BJ (cell line): ENCODE results near the gene CPLANE2. TPM values are rescaled to one million over a fixed set of nuclear protein-coding genes. Genes with fewer than 3 reads are reported as not detected.

Source experiments
- CTCF ChIA-PET: fragments of 350-600 bp; formaldehyde crosslinking; extraction: SDS; loops from one replicate; lab custom pipeline; 2021; ENCODE audit warnings: antibody characterized with exemption, inconsistent platforms; lab: Yijun Ruan, JAX
- POLR2A ChIA-PET: fragments of 300-600 bp; sonication (Branson Sonifier 250); formaldehyde crosslinking; extraction: SDS; loops from one replicate; lab custom pipeline; 2021; ENCODE audit warnings: antibody characterized with exemption; lab: Charles Lee
- DNase-seq: peaks from one replicate; pipeline ENCODE4 v3.0.0-alpha.2; 2011; ENCODE audit warnings: low read depth
- H3K27me3 ChIP-seq: 2 replicates; pipeline ENCODE4 v1.6.0; 2011; ENCODE audit warnings: low read length; ENCODE audit not compliant: control insufficient read depth, insufficient read depth
- H3K36me3 ChIP-seq: 2 replicates; pipeline ENCODE4 v1.5.1; 2011; ENCODE audit warnings: low read length; ENCODE audit not compliant: control insufficient read depth, insufficient read depth
- H3K4me3 ChIP-seq: 2 replicates; pipeline ENCODE4 v1.5.1; 2011; ENCODE audit warnings: low read depth, mild to moderate bottlenecking, control low read depth, low read length
- polyA plus RNA-seq: library from polyadenylated mRNA; depleted of rRNA; stranded (reverse); fragments of >200 nt; gene quantifications from 2 replicates; pipeline ENCODE4 v1.2.3, GENCODE V29; 2011
- TF ChIP-seq, protein P1 (sequence below): IDR thresholded peaks from 2 replicates; pipeline ENCODE4 v1.5.1; 2011; ENCODE audit warnings: low read depth, mild to moderate bottlenecking, control low read depth, inconsistent platforms, low read length, moderate library complexity; ENCODE audit not compliant: insufficient read depth

The CPLANE2 gene
- polyA plus RNA-seq, 1 experiment, result 8.3 TPM

DNA sequence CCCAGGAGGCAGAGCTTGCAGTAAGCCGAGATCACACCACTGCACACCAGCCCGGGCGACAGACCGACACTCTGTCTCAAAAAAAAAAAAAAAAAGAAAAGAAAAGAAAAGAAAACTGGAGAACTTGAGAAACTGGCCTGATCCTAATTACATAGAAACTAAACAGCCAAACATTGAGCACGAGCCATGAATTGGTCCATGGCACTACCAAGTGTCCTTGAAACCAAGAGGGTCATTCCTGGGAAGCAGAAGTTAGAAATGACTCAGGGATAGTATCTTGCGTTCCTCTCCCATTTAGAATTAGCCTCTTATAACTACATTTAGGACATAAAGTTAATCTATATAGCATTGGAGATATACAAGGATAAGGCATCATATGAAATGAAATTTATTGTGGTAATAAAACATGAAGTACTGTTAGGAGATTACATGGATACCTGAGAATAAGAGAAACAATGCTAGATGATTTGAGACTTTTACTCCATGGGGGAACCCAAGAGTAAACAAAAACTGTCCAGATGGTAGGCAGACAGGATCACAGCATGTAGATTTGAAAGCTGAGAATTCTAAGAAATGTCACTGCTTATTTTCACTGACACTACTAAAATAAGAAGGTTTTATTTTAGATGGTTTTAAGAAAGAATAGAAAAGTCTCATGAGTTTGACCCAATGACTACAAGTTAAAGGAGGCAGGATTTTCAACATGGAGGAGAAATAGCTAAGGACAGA, 39.5 kb upstream of the CPLANE2 start:
- Histone ChIP-seq H3K36me3 (no peaks in the 10 kb centered on the region), H3K4me3 (no peak overlapping the region), H3K27me3 (no peaks in the 10 kb centered on the region)
- POLR2A ChIA-PET, result no interaction called here
- CTCF ChIA-PET, result interaction anchor here (1.2 kb wide), 1 partner anchor 8 kb away, joined by 3 read pairs; no protein-coding TSS in a partner anchor
- DNase-seq, result no peak
- TF ChIP-seq, protein P1, sequence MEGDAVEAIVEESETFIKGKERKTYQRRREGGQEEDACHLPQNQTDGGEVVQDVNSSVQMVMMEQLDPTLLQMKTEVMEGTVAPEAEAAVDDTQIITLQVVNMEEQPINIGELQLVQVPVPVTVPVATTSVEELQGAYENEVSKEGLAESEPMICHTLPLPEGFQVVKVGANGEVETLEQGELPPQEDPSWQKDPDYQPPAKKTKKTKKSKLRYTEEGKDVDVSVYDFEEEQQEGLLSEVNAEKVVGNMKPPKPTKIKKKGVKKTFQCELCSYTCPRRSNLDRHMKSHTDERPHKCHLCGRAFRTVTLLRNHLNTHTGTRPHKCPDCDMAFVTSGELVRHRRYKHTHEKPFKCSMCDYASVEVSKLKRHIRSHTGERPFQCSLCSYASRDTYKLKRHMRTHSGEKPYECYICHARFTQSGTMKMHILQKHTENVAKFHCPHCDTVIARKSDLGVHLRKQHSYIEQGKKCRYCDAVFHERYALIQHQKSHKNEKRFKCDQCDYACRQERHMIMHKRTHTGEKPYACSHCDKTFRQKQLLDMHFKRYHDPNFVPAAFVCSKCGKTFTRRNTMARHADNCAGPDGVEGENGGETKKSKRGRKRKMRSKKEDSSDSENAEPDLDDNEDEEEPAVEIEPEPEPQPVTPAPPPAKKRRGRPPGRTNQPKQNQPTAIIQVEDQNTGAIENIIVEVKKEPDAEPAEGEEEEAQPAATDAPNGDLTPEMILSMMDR, result no peak

DNA sequence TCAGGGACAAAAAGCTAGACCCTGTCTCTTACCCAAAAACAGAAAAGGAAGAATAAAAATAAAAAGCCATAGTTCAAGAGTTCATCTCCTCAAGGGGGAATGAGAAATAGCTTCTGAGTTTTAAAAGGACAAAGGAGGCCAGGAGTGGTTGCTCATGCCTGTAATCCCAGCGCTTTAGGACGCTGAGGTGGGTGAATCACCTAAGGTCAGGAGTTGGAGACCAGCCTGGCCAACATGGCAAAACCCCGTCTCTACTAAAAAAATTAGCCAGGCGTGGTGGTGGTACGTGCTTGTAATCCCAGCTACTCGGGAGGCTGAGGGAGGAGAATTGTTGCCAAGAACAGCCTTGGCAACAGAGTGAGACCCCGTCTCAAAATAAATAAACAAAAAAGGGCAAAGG, 38.6 kb upstream of the CPLANE2 start:
- POLR2A ChIA-PET, result no interaction called here
- TF ChIP-seq, protein P1, result no peak
- H3K4me3 ChIP-seq, result no peak overlapping the region
- H3K27me3 ChIP-seq, result no peaks in the 10 kb centered on the region
- DNase-seq, result no peak
- CTCF ChIA-PET, result interaction anchor here (1.0 kb wide), 1 partner anchor 87 kb away, joined by 3 read pairs; no protein-coding TSS in a partner anchor
- H3K36me3 ChIP-seq, result no peaks in the 10 kb centered on the region

DNA sequence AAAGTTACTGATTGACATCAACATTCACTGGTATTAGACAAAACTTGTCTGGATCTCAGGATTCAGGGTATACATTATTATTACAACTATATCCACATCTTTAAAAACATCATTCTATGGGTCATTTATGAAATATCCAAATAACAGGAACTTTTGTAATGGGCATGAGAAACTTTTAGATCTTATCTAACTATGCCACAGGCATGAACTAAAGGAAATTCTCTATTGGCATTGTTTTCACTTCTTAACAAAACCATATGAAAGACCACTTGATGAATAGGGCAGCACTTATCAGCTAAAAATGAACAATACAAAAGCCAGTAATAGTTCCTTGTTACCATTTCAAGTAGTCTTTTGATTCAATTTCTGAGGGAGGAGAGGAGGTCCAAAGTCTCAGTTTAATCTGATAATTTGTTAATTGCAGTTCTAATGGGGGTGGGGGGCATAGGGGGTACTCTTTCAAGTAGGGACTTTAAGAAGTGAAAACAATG, 30.8 kb upstream of the CPLANE2 start:
- CTCF ChIA-PET, result interaction anchor here (0.9 kb wide), 1 partner anchor 9 kb away, joined by 3 read pairs; no protein-coding TSS in a partner anchor
- Histone ChIP-seq H3K27me3 (no peaks in the 10 kb centered on the region), H3K4me3 (no peak overlapping the region), H3K36me3 (no peaks in the 10 kb centered on the region)
- no peak for DNase-seq
- TF ChIP-seq, protein P1, result no peak
- POLR2A ChIA-PET, result no interaction called here

DNA sequence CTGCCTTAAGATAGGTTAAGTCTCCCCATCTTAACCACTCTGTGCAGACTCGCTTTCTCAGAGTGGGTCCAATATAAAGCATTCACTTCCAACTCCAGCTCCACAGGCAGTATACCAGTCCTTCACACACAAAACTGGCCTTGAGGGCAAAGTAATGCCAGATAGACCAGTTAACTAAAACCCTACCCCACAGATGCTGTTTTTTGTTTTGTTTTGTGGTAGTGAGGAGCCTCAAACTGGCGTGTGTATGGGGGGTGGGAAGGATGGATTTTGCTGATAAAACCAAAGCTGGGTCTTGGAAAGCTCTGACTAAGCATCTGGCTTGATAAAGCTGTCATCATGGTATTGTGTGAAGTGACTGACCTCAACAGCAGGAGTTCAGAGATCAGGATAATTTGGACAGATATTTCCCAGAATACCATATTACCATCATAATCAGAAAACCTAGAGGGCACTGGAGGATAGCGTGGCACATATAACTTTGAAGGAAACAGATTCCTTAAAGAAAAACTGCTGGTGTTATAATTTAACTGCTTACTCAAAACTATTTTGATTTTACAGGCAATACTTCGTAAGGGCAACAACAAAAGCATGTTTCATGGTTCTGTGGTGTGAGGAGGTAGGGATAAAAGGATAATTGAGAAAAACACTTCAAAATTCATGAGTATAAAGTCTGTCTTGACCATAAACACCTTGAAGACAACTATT, 29.6 kb upstream of the CPLANE2 start:
- H3K27me3 ChIP-seq, result no peaks in the 10 kb centered on the region
- ChIA-PET CTCF (interaction anchor here (1.0 kb wide), 1 partner anchor 30 kb away, joined by 3 read pairs; no protein-coding TSS in a partner anchor), POLR2A (interaction anchor here (0.5 kb wide), 1 partner anchor 9 kb away, joined by 4 read pairs; no protein-coding TSS in a partner anchor)
- H3K36me3 ChIP-seq, result no peaks in the 10 kb centered on the region
- TF ChIP-seq, protein P1, result no peak
- no peak overlapping the region for H3K4me3 ChIP-seq
- DNase-seq, result no peak

DNA sequence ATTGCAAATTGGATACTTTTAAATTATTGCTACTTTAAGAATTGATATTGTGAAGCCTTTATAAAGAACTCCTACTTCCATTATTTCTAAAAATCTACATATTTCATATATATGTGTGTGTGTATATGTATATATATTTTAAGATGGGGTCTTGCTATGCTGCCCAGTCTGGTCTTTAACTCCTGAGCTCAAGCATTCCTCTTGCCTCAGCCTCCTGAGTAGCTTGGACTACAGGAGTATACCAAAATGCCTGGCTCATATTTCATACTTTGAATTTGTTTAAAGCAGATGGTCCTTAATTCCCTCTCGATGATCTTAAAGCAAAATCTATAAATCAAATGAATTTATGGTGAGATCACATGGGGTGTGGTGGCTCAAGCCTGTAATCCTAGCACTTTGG, 25.1 kb upstream of the CPLANE2 start:
- TF ChIP-seq, protein P1, result no peak
- Histone ChIP-seq H3K4me3 (no peak overlapping the region), H3K36me3 (no peaks in the 10 kb centered on the region), H3K27me3 (no peaks in the 10 kb centered on the region)
- no peak for DNase-seq
- CTCF ChIA-PET, result interaction anchor here (1.0 kb wide), 1 partner anchor 9 kb away, joined by 4 read pairs; no protein-coding TSS in a partner anchor
- POLR2A ChIA-PET, result no interaction called here
